Fibroblast of villous mesenchyme (primary cell): ENCODE data around the gene SPAG9. TPM values are rescaled to one million over a fixed set of nuclear protein-coding genes. Genes with fewer than 3 reads are reported as not detected.
"Not testable (repeated sequence)": the region's sequence is repeated elsewhere in the genome, so short reads cannot be mapped to it uniquely, and the experiment has no call there.

Experiments
- DNase-seq: peaks from one replicate; pipeline ENCODE4 v3.0.0-alpha.2; 2010; ENCODE audit warnings: low read depth
- H3K4me3 ChIP-seq: 2 replicates; pipeline ENCODE4 v1.5.1; 2011; ENCODE audit warnings: low read depth, mild to moderate bottlenecking, low read length
- total RNA-seq: library from RNA; depleted of rRNA; stranded (reverse); fragments of >200 nt; gene quantifications from 2 replicates; pipeline ENCODE4 v1.2.3, GENCODE V29; 2012
- TF ChIP-seq, protein P1 (sequence below): IDR thresholded peaks from 2 replicates; pipeline ENCODE4 v1.5.1; 2012; ENCODE audit warnings: low read depth, mild to moderate bottlenecking, low read length; ENCODE audit not compliant: insufficient read depth

The SPAG9 gene
- total RNA-seq, 1 donor, result 94.6 TPM

DNA sequence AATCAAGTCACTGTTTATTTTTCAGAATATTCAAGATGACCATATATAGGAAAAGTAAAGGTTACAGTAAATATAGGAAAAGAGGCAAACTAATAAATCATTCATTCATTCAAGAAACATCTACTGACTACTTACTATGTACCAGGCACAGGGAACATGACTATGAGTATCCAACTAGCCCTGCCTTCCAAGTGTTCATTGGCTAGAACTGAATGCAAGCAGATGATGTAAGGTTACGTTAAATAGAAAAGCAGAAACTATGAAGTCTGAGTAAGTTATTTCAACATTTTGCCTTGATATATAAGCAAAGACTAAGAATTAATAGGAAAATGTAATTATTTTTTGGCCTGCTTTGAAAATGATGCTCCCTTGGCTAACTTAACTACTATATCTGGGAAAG, 36.7 kb downstream of the SPAG9 start:
- no peak for DNase-seq
- TF ChIP-seq, protein P1, sequence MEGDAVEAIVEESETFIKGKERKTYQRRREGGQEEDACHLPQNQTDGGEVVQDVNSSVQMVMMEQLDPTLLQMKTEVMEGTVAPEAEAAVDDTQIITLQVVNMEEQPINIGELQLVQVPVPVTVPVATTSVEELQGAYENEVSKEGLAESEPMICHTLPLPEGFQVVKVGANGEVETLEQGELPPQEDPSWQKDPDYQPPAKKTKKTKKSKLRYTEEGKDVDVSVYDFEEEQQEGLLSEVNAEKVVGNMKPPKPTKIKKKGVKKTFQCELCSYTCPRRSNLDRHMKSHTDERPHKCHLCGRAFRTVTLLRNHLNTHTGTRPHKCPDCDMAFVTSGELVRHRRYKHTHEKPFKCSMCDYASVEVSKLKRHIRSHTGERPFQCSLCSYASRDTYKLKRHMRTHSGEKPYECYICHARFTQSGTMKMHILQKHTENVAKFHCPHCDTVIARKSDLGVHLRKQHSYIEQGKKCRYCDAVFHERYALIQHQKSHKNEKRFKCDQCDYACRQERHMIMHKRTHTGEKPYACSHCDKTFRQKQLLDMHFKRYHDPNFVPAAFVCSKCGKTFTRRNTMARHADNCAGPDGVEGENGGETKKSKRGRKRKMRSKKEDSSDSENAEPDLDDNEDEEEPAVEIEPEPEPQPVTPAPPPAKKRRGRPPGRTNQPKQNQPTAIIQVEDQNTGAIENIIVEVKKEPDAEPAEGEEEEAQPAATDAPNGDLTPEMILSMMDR, result no peak
- no peak overlapping the region for H3K4me3 ChIP-seq

DNA sequence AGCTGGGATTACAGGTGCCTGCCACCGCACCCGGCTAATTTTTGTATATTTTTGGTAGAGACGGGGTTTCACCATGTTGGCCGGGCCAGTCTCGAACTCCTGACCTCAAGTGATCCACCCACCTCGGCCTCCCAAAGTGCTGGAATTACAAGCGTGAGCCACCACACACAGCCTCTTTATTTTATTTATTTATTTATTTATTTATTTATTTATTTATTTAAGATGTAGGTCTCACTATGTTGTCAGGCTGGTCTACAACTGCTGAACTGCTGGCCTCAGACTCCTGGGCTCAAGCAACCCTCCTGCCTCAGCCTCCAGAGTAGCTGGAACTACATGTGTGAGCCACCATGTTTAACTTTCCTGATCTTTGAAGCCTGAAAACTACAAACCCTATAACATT, 37.3 kb downstream of the SPAG9 start:
- not testable (repeated sequence) for H3K4me3 ChIP-seq, DNase-seq

DNA sequence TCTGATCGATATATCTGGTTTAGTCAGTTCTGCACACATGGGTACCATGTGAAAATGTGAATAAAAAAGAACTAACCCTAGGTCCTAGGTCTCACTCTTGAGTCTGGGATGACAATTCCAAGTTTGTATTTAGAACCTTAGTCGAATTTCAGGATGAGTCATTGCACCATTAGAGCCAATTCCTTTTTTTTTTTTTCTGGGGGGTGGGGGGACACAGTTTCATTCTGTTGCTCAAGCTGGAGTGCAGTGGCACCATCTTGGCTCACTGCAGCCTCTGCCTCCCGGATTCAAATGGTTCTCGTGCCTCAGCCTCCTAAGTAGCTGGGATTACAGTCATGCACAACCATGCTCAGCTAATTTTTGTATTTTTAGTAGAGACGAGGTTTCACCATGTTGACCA, 41.6 kb downstream of the SPAG9 start:
- no peak for DNase-seq
- no peak overlapping the region for H3K4me3 ChIP-seq
- TF ChIP-seq, protein P1, result no peak

DNA sequence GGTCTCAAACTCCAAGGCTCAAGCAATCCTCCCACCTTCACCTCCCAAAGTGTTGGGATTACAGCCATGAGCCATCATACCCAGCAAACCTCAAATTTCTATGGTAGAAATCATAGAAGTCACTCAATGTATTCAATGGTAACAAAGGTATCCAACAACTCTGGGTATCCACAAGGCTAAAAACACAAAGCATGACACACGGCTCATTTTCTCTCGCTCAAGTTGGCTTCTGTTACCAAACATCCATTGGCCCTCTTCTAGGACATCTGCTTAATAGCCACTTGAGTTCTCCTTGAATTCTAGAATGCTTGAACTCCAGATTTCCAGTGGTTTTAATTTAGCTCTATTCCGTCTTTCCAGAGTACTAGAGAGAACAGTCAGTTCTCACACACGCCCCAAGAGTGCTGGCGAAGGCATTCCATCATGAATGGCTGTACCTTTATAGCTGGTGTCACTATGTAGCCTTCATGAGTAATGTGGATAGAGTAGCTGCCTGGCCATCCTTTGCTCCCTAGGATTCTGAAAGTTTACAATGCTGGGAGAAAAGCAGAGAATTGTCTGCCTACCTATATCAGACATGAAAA, 42.6 kb downstream of the SPAG9 start:
- no peak for DNase-seq
- no peak overlapping the region for H3K4me3 ChIP-seq
- TF ChIP-seq, protein P1, result no peak

DNA sequence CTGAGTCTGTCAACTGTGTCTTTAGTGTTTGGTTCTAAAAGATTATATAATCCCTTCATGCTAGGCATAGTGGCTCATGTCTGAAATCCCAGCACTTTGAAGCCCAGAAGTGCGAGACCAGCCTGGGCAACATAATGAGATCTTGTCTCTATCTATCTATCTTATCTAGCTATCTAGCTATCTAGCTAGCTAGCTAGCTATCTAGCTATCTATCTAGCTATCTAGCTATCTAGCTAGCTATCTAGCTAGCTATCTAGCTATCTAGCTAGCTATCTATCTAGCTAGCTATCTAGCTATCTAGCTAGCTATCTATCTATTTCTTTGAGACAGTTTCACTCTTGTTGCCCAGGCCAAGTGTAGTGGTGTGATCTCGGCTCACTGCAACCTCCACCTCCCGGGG, 43.8 kb downstream of the SPAG9 start:
- H3K4me3 ChIP-seq, result no peak overlapping the region
- TF ChIP-seq, protein P1, result no peak
- no peak for DNase-seq

DNA sequence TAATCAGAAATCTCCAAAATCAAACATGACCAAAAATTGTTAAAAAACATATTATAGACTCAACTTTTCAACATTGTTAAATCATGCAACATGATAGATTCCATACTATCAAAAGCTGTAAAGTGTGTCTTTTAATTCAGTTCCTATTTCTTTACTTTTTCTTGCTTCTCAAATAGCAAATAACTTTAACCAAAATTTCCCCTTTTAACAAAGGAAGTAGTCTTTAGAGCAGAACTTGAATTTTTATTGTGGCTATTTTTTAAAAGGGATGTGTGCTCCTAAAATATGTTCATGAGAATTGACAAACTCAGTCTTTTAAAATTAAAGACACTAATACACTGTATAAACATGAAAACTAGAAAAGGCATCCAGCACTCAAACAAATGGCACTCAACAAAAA, 49.1 kb downstream of the SPAG9 start:
- no peak for DNase-seq
- TF ChIP-seq, protein P1, result no peak
- no peak overlapping the region for H3K4me3 ChIP-seq

DNA sequence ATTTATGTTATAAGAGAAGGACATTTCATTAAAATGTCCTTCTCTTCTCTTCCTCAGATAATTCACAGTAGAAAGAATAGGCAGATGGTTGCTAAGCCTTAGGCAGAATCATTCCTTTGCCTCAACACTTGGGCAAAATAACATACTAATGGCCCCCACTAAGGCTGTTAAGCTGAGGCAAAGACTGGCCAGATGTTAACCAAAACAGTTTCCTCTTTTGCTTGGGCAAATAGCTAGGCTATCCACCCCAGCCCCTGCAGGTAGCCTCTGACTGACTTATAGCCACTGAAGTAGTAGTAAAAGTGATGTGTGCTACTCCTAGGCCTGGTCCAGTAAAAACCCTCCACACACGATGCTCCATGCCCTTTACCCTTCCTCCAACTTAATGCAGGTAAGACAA, 55.2 kb downstream of the SPAG9 start:
- TF ChIP-seq, protein P1, result no peak
- DNase-seq, result no peak
- no peak overlapping the region for H3K4me3 ChIP-seq
